Activated naive CD4-positive, alpha-beta T cell treated with anti-CD3 and anti-CD28 coated beads, Interleukin-2, amount 50 U/mL, for 72 hours (primary cell): ENCODE results near the gene MT1A. TPM values are rescaled to one million over a fixed set of nuclear protein-coding genes. Genes with fewer than 3 reads are reported as not detected.

Source experiments
- ATAC-seq, 2 donors: fragments of 150-1000 bp; cut with Tn5 transposase; 2 replicates each; pipeline ENCODE4 v1.10.0; 2021; ENCODE audit warnings: mild to moderate bottlenecking in 2 of 2, moderate library complexity in 2 of 2
- DNase-seq, 2 donors: peaks; one replicate each; pipeline ENCODE4 v3.0.0; 2021 to 2022; ENCODE audit warnings: low spot score in 2 of 2
- H3K27ac Mint-ChIP-seq, 2 donors: one replicate each; pipeline ENCODE4 v1.8.0; 2022; ENCODE audit warnings: mild to moderate bottlenecking in 2 of 2, mixed read lengths in 2 of 2
- H3K36me3 Mint-ChIP-seq, 2 donors: one replicate each; pipeline ENCODE4 v1.8.0; 2022; ENCODE audit warnings: mixed read lengths in 2 of 2
- H3K9me3 Mint-ChIP-seq, 2 donors: one replicate each; pipeline ENCODE4 v1.8.0; 2022; ENCODE audit warnings: mixed read lengths in 2 of 2
- total RNA-seq, 2 donors: library from RNA; stranded (reverse); gene quantifications; one replicate each; pipeline ENCODE4 v1.2.3, GENCODE V29; 2022

MT1A gene
- total RNA-seq, 2 donors from 2014 or later: 1.0 to 4.9 TPM

DNA sequence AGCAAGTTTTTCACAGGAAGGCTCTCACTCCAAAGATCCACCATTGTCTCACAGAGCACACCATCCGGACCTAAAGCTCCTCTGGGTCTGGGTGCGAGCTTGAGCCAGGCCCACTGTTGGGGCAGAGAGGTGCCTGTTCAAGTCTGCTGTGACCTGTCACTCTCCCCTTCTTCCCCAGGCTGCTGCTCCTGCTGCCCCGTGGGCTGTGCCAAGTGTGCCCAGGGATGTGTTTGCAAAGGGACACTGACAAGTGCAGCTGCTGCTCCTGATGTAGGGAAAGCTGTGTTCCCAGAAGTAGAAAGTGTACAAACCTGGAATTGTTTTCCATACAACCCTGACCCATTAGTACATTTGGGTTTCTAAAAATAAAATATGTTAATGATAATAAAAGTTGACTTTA lies 39.0 kb downstream of the MT1A start:
- Mint-ChIP-seq H3K36me3 (no peaks in the 10 kb centered on the region), H3K27ac (no peak overlapping the region), H3K9me3 (no peaks in the 10 kb centered on the region)
- ATAC-seq (no peak), DNase-seq (no peak)

DNA sequence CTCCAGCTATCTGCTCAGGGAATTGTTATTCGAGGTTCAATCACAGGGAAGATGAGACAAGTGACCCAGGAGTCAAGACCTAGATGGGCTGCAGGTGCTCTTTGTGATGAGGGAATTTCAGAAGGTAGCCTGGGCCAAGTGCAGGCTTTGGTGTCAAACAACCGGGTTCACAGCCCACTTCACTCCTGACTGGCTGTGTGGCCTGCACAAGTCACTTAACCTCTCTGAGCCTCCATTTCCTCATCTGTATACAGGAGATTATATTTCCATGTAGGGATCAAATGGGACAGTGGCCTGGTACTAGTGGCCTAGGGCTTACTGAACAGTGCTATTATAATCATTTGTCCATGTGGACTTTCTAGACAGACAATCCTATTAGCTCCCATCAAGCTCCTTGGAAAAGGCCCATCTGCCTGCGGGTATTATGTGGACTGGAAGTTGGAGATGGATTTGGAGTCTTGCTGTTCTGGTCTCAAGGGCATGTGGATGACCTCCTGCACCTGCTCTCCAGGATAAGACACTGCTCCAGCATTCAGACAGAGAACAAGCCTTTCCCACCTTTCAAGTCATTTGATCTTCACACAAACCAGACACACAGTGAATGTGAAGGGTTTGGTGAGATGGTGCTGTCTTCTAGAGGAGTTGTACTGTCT lies 40.7 kb downstream of the MT1A start:
- no peak overlapping the region for H3K27ac Mint-ChIP-seq
- DNase-seq (no peak), ATAC-seq (no peak)
- no peaks in the 10 kb centered on the region for H3K36me3 Mint-ChIP-seq
- no peaks in the 10 kb centered on the region for H3K9me3 Mint-ChIP-seq

DNA sequence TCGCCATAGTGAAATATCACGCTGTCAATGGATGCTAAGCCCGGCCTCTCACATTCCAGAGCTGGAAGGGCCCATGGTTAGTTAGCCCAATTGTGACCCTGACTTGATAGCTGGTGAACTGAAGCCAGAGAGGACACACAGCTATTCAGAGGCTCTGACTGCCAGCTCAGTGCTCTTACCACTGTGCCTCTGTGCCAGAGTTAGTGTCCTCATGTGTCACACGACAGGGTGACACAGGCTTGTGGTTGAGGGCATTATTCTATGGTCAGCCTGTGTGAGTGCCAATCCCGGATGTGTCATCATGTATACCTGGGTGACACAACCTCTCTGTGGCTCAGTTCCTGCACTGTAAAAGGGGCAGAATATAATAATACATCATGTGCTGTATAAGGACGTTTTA lies 41.4 kb downstream of the MT1A start:
- H3K36me3 Mint-ChIP-seq: no peaks in the 10 kb centered on the region
- peak in 1 of 2 donors; percentile 72 for ATAC-seq
- DNase-seq: no peak
- no peak overlapping the region for H3K27ac Mint-ChIP-seq
- no peaks in the 10 kb centered on the region for H3K9me3 Mint-ChIP-seq

DNA sequence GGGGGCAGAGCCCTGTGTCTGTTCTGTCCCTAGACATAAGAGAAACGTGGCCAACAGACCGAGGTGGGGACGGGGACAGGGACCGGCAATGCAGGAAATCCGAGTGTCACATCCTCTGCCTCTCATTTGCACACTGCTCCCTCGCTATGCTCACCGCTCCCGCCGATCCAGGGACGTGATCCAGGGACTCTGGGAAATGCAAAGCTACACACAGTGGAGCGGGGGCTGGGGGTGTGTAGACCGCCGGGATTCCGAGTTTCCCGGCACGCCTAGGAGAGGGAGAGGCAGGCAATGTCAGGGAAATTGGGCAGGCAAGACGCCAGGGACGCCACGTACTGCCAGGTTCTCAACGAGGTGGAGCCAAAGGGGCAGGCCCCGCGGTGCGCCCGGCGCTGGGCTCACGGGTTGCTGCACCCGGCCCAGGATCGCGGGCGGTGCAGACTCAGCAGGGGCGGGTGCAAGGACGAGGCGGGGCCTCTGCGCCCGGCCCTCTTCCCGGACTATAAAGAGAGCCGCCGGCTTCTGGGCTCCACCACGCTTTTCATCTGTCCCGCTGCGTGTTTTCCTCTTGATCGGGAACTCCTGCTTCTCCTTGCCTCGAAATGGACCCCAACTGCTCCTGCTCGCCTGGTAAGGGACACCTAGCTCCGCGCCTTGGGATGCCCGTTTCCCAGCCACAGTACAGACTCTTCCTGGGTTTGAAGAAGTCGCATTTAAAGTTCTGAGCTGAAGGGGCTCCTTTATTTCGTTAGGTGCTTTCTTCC lies 43.7 kb downstream of the MT1A start, which contains the start of gene MT1X:
TSS of gene MT1X (plus strand) at position 532 of the 764 bp plus-strand sequence. CDS start at position 603, 71 bp downstream.
- H3K27ac Mint-ChIP-seq: peak within 1 kb of the TSS; percentile 51 to 96
- DNase-seq: peak; percentile 81 to 91
- ATAC-seq: peak; percentile 97
- H3K36me3 Mint-ChIP-seq: peaks cover 0 to 5% of the 10 kb centered on the region in 2 donors
- H3K9me3 Mint-ChIP-seq: no peaks in the 10 kb centered on the region

DNA sequence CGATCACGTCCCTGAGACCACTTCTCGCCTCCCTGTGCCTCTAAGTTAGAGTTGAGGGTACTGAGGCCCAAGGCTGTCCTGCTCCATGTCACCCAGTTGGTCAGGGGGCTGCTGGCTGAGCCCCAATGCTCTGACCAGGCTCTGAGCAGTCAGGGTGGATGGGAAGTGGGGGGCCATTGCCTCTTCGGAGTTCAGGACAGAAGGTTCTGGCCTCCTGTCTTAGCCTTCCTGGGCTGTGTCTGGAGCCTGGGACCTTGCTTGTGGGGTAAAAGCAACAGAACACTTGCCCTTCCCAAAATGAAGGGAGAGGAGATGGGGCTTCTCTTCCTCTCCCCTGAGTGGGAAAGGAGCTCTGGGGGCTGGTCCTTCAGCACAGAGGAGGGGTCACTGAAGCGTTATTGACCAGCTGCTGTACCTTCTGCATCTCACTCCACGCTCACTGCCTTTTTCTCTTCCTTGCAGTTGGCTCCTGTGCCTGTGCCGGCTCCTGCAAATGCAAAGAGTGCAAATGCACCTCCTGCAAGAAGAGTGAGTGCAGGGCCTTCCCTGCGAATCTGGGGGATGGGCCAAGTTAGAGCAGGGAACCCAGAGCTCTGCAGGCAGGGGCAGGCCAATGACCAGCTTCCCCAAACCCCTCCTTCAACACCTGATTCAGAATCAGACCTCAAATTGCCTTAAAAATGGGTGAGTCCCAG lies 44.4 kb downstream of the MT1A start:
- ATAC-seq: peak in 1 of 2 donors; percentile 12

DNA sequence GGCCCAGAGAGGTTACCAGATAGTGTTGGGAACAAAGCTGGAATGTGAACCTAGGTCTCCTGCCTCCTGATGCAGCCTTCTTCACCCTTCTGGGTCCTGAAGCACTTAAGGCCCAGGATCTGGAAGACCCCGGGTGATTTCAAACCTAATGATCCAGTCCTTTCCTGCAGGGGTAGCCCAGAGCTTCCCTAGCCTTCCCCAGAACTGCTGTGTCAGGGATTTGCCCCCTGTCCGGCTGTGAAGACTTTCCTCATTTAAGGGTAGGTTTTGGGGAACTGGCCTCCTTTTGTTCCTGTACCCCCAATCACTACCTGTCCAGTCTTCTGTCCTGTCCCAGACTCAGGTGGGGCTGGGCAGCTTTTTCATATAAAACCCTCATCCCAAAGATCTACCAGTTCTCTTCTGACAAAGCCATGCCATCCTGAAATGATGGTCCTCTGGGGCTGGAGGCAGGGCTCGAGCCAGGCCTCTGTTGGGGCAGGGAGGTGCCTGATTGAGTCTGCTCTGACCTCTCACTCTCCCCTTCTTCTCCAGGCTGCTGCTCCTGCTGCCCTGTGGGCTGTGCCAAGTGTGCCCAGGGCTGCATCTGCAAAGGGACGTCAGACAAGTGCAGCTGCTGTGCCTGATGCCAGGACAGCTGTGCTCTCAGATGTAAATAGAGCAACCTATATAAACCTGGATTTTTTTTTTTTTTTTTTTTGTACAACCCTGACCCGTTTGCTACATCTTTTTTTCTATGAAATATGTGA lies 45.1 kb downstream of the MT1A start:
- no peak overlapping the region for H3K27ac Mint-ChIP-seq
- no peaks in the 10 kb centered on the region for H3K9me3 Mint-ChIP-seq
- peaks cover 0 to 5% of the 10 kb centered on the region in 2 donors for H3K36me3 Mint-ChIP-seq
- DNase-seq (no peak), ATAC-seq (no peak)

More for the DNA sequence above, 44.4 kb downstream of the MT1A start:
- Mint-ChIP-seq H3K27ac (peak overlapping the region; percentile 51 to 96), H3K36me3 (peaks cover 0 to 5% of the 10 kb centered on the region in 2 donors), H3K9me3 (no peaks in the 10 kb centered on the region)
- DNase-seq: no peak

DNA sequence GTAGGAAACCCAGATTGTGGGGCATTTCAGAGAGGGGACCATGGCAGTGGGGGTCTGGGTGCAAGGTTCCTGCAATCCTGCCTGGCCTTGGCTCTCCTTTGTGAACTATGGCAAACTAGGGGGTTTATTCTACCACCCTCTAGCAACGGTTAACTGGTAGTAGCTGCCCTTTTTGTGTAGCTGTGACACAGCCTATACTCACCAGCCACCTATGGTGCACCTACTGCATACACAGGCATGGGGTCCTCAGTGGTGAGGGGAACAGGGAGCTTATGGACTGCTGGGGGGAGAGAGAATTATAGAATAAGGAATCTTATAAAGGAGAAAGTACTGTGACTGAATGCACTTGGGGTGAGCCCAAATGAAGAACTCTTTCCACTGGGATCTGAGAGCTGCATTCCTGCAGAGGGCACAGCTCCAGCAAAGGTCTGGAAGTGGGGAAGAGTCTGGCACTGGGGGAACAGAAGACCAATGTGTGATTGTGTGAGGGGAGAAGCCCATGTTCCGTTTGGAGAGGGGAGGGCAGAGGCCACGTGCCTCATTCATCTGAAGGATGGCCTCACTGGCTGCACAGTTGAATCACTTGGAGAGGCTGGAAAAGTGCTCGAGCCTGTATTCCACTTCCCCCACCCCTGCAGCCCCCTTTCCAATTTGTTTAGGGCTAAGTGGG lies 45.9 kb downstream of the MT1A start:
- H3K27ac Mint-ChIP-seq: no peak overlapping the region
- ATAC-seq: no peak
- no peaks in the 10 kb centered on the region for H3K9me3 Mint-ChIP-seq
- peaks cover 0 to 5% of the 10 kb centered on the region in 2 donors for H3K36me3 Mint-ChIP-seq
- DNase-seq: no peak

DNA sequence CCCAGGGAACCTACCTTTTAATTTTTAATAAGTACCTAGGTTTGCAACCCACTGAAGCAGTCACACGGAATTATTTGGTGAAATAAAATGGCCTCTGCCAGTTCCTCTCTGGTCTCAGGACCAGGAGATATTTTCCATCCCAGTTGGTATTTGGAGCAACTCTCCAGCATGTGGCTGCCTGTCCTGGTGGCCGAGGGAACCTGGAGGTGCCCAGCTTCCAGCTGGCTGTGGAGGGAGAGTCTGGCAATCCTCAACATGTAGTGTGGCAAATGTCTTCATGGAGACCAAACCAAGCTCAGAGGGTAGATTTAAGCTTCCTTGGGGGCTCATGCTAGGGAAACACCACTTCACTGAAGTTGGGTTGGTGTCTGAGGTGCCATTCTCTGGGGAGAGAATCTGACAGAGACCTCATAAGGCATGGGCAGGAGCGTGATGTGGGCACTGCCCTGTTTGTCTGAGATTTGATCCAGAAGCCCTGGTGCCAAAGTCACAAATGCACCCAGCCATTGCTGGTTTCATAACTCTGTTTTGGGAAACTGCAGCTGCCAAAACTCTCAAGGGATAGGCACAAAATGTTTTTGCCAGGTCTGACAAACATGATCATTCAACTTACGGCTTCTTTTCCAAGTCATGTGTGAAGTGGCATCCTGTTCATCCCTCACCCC lies 46.6 kb downstream of the MT1A start:
- H3K27ac Mint-ChIP-seq: no peak overlapping the region
- DNase-seq: no peak
- peaks cover 0 to 5% of the 10 kb centered on the region in 2 donors for H3K36me3 Mint-ChIP-seq
- no peak for ATAC-seq
- no peaks in the 10 kb centered on the region for H3K9me3 Mint-ChIP-seq

DNA sequence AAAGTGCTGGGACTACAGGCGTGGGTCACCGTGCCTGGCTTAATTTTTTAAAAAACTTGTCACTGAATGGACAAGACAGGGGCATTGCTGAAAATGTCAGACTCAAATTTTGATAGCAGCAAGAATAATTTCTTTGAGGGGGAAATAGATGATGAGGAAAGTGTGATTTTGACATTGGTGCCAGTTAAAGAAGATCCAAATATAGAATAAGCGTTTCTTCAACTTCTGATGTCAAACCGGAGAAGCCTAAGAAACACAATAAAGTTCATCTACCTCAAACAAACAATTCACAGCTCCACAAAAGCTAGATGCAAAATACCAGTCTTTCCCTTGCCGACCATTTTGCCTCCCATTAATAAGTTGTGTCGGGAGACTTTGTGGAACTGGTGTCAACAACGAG lies 48.3 kb downstream of the MT1A start:
- H3K27ac Mint-ChIP-seq: no peak overlapping the region
- peaks cover 0 to 5% of the 10 kb centered on the region in 2 donors for H3K36me3 Mint-ChIP-seq
- H3K9me3 Mint-ChIP-seq: no peaks in the 10 kb centered on the region
- DNase-seq: no peak
- ATAC-seq: no peak

DNA sequence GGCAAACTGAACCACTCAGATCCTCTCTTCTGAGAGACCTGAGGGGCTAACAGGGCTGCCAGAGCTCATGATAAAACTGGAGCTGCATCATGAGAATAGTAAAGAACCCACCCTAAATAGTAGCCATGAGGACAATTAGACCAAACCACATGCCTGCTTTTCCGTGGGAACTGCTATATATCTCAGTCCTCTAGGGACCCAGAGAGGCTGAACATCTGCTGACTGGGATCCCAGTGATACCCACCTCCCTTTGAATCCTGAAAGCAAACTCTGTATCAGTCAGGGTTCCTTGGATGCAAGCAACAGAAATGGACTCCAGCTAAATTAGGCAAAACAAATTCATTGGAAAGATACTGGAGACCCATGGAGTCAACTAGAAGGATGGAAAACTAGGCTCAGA lies 50.3 kb downstream of the MT1A start:
- peaks cover 0 to 5% of the 10 kb centered on the region in 2 donors for H3K36me3 Mint-ChIP-seq
- no peak for ATAC-seq
- no peaks in the 10 kb centered on the region for H3K9me3 Mint-ChIP-seq
- no peak overlapping the region for H3K27ac Mint-ChIP-seq
- no peak for DNase-seq

DNA sequence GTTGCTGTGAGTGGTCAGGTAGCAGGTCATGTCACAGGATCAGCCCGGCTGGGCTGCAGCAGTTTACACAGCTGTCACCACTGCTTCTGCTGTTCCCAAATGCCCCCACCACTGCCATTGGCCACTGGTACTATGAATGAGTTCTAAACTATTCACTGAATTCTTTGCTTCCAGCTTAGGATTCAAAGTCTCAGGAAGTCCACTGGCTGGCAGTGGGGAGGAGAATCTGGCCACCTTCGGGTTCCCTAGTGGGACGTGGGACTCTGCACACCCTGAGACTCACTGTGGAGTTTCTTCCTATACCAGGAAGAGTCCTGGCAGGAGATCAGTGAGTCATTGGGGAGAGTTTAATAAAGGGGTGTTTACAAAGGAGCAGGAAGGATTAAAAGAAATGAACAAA lies 50.7 kb downstream of the MT1A start:
- DNase-seq (no peak), ATAC-seq (no peak)
- Mint-ChIP-seq H3K27ac (no peak overlapping the region), H3K36me3 (peaks cover 0 to 5% of the 10 kb centered on the region in 2 donors), H3K9me3 (no peaks in the 10 kb centered on the region)

Other genes starting within 250 kb of the MT1A start
- gene AMFR, start 213.1 kb upstream of the MT1A start, total RNA-seq: 10 to 100 TPM; 29.7 to 32.3 TPM
- 100 to 1,000 TPM; 308 to 362 TPM for gene NUDT21, start 187.3 kb upstream of the MT1A start, total RNA-seq
- gene OGFOD1, start 187.1 kb upstream of the MT1A start, total RNA-seq: 10 to 100 TPM; 45.0 to 50.9 TPM
- 10 to 100 TPM; 26.2 to 27.1 TPM for gene BBS2, start 118.6 kb upstream of the MT1A start, total RNA-seq
- not detected for gene MT4, start 73.6 kb upstream of the MT1A start, total RNA-seq
- gene MT3, start 49.1 kb upstream of the MT1A start, total RNA-seq: 10 to 100 TPM in 1 of 2 donors, 1 to 10 TPM in 1; 1.6 to 50.8 TPM
- gene MT2A, start 30.1 kb upstream of the MT1A start, total RNA-seq: 100 to 1,000 TPM; 165 to 200 TPM
- gene MT1E, start 12.9 kb upstream of the MT1A start, total RNA-seq: 1 to 10 TPM; 1.6 to 8.7 TPM
- not detected for gene MT1M, start 6.0 kb upstream of the MT1A start, total RNA-seq
- not detected for gene MT1B, start 13.2 kb downstream of the MT1A start, total RNA-seq
- 10 to 100 TPM in 1 of 2 donors, 1 to 10 TPM in 1; 7.5 to 11.5 TPM for gene MT1F, start 19.3 kb downstream of the MT1A start, total RNA-seq
- gene MT1G, start 29.4 kb downstream of the MT1A start, total RNA-seq: 1 to 10 TPM in 1 of 2 donors, not detected in 1; 3.4 TPM
- not detected for gene MT1H, start 31.1 kb downstream of the MT1A start, total RNA-seq
- 10 to 100 TPM; 13.3 to 28.3 TPM for gene MT1X, start 43.8 kb downstream of the MT1A start, total RNA-seq
- 100 to 1,000 TPM; 124 to 128 TPM for gene NUP93, start 91.5 kb downstream of the MT1A start, total RNA-seq
- not detected for gene SLC12A3, start 226.5 kb downstream of the MT1A start, total RNA-seq